ENCODE results near the gene PI4KB.

Gene PI4KB

GRCh38 chr1:151311011-151311410 lies 16.2 kb downstream of the PI4KB start:
- no peak for DNase-seq

GRCh38 chr1:151309811-151310323 lies 17.3 kb downstream of the PI4KB start:
- no peak for DNase-seq

GRCh38 chr1:151294742-151295462 lies 32.3 kb downstream of the PI4KB start:
- DNase-seq: no peak

GRCh38 chr1:151293093-151293492 lies 34.1 kb downstream of the PI4KB start:
- DNase-seq: no peak

- no peak for DNase-seq
Observed at GRCh38 chr1:151292207-151293030, 34.8 kb downstream of the PI4KB start.

- no peak for DNase-seq
Observed at GRCh38 chr1:151290709-151291303, 36.4 kb downstream of the PI4KB start.

- DNase-seq: no peak
Observed at GRCh38 chr1:151289991-151290708, 37.1 kb downstream of the PI4KB start.

GRCh38 chr1:151289080-151289935 lies 37.9 kb downstream of the PI4KB start:
- DNase-seq: no peak

- no peak for DNase-seq
Observed at GRCh38 chr1:151288502-151288901, 38.7 kb downstream of the PI4KB start.

GRCh38 chr1:151287767-151288500 lies 39.3 kb downstream of the PI4KB start:
- DNase-seq: no peak

GRCh38 chr1:151287341-151287699 lies 39.9 kb downstream of the PI4KB start:
- no peak for DNase-seq

GRCh38 chr1:151286619-151287340 lies 40.4 kb downstream of the PI4KB start:
- DNase-seq: no peak

GRCh38 chr1:151284013-151284577 lies 43.1 kb downstream of the PI4KB start:
- DNase-seq: no peak

- DNase-seq: peak; percentile 4
Observed at GRCh38 chr1:151282883-151283725, 44.1 kb downstream of the PI4KB start.

GRCh38 chr1:151281969-151282882 lies 45.0 kb downstream of the PI4KB start, which contains the start of gene ZNF687:
Gene ZNF687, plus strand, starts transcription at chr1:151282299. Its CDS starts 3,993 bp downstream, at chr1:151286292.
- peak; percentile 100 for DNase-seq

GRCh38 chr1:151281225-151281968 lies 45.8 kb downstream of the PI4KB start:
- peak; percentile 92 for DNase-seq

GRCh38 chr1:151277249-151277648 lies 50.0 kb downstream of the PI4KB start:
- no peak for DNase-seq
